ENCODE results near the gene POLR3K.

GRCh38 chr16:100989-101388 lies 47.6 kb upstream of the POLR3K start:
- no peak for TF ChIP-seq POLR2A (IDR thresholded peaks at IDR 0.05; ENCODE audit: low read length)
- TF ChIP-seq GATA1 (IDR thresholded peaks at IDR 0.05; ENCODE audit: low read depth, low read length): no peak
